SK-N-MC (cell line): ENCODE results near the gene FSTL4.

Source experiments
- EZH2 ChIP-seq: fragments of 200-600 bp; sonication (generic); IDR thresholded peaks from one replicate; pipeline ENCODE4 v1.6.1; 2017; ENCODE audit warnings: antibody characterized with exemption
- FOXP2 ChIP-seq: optimal IDR thresholded peaks from 2 replicates; pipeline ENCODE3; 2011; ENCODE audit warnings: mild to moderate bottlenecking, moderate library complexity; ENCODE audit not compliant: insufficient read depth; ENCODE audit errors: extremely low read length, control extremely low read depth
- POLR2AphosphoS5 ChIP-seq: IDR thresholded peaks from 2 replicates; pipeline ENCODE4 v1.6.1; 2012; ENCODE audit warnings: mild to moderate bottlenecking, low read depth, low read length, borderline replicate concordance

- TF ChIP-seq EZH2, result no peak
- no peak for TF ChIP-seq POLR2AphosphoS5
- TF ChIP-seq FOXP2, result no peak
Measured at GRCh38 chr5:133236541-133236951, 375.8 kb downstream of the FSTL4 start.
